ENCODE data around the gene SUN5.
"Not testable (repeated sequence)": the region's sequence is repeated elsewhere in the genome, so short reads cannot be mapped to it uniquely, and the experiment has no call there.

SUN5 gene, protein sequence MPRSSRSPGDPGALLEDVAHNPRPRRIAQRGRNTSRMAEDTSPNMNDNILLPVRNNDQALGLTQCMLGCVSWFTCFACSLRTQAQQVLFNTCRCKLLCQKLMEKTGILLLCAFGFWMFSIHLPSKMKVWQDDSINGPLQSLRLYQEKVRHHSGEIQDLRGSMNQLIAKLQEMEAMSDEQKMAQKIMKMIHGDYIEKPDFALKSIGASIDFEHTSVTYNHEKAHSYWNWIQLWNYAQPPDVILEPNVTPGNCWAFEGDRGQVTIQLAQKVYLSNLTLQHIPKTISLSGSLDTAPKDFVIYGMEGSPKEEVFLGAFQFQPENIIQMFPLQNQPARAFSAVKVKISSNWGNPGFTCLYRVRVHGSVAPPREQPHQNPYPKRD

DNA sequence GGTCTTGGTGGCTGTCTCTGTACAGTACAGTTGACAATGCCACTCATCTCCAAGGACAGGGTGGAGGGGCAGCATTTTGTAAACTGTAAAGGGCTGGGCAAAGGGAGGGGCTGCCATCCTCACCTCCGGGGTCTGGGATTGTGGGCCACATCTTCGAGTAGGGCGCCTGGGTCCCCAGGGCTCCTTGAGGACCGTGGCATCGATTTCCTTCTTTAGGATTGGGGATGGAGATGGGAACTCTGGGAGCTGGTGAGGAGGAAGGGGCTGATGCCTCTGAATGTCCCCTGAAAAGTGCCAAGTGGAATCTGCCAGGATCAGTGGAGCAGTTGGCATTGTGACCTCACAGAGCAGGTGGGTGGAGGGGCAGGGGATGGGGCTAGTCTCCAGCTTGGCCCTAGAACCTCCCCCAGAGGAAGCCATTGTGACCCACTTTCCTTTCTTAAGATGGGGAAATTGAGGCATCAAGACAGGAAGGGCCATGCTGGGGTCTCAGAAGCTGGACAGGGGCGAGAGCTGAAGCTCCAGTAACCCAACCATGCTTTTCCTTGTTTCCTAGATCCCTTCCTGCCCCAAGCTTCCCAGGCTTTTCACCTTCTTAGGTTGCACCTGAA, at the start of gene SUN5:
SUN5 (minus strand) TSS at position 293 of the 611 bp plus-strand sequence; CDS start at position 200, 93 bp downstream.
- no peak for DNase-seq (ENCODE audit: low read depth in 4 of 4, low spot score in 1 of 4)

DNA sequence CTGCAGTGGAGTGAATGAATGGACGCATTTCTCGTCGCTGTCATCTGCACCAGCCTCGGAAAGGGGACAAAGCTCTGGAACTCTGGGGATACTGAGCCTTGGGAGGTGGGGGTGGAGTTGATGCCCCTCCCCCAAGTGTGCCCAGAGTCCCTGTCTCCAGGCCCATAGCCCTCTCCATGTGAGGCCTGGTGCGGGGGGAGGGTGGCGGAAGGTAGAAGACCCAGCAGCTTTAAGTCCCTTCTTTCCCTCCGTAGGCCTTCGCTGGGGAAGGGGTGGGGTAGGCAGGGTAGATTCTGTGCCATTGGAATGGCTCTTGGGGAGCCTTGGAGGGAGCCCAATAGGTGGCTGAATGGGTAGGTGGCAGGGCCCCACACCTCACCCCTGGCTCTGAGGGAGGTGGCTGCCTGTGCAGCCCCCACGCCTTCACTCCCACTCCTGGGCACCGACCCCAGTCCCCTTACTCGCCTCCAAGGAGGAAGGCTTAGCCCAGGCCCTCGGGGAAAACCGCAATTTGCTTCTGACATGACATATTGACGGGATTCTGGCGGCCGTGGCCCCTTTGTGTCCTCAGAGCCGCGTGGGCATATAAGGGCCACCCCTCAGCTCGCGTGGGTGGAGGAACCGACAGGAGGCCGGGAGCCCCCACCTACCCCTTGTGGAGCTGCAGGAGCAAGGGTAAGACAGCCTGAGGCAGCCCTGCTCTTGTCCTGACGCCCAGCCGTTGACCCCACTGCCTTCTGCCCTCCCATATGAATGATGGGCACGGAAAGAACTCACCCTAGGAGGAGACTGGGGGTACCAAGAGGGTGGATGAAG, 49.3 kb upstream of the SUN5 start, which contains the start of gene BPIFB3:
BPIFB3 (plus strand) TSS at position 613 of the 816 bp plus-strand sequence. CDS start 1,533 bp downstream, outside the sequence.
- no peak for DNase-seq (ENCODE audit: low read depth in 4 of 4, low spot score in 1 of 4)

DNA sequence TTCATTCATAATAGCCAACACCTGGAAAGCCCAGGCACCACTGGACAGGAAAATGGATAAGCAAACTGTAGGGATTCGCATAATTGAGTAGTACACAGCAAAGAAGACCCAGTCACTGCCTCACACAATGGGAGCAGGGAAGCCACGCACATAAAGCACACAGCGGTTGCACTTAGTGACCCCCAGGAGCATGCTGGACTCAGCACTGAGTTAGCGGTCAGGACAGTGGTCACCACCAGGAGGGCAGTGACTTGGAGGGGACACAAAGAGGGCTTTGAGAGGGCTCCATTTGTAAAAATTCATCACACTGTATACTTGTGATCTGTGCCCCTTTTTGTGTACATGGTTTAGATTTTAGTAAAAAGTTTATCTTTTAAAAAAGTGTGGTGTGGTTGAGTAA, 47.1 kb upstream of the SUN5 start:
- no peak for DNase-seq (ENCODE audit: low read depth in 4 of 4, low spot score in 1 of 4)

DNA sequence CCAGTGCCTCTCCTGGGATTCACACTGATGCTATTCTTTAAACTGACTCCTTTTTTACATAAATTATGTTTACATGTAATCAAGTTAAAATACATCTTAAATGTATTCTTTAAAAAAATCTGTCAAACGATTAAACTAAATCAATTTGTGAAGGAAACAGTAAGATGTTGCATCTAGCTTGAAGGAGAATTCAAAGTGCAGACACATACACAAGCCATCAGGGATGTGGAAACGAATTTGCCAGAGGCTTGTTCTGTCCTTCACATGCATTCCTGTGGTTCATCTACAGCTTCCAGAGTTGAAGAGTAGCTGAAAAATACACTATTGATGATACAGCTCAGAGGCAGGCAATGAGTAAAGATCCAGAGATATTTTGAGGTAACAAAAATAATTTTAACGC, 42.2 kb upstream of the SUN5 start:
- DNase-seq (ENCODE audit: low read depth in 4 of 4, low spot score in 1 of 4): no peak

DNA sequence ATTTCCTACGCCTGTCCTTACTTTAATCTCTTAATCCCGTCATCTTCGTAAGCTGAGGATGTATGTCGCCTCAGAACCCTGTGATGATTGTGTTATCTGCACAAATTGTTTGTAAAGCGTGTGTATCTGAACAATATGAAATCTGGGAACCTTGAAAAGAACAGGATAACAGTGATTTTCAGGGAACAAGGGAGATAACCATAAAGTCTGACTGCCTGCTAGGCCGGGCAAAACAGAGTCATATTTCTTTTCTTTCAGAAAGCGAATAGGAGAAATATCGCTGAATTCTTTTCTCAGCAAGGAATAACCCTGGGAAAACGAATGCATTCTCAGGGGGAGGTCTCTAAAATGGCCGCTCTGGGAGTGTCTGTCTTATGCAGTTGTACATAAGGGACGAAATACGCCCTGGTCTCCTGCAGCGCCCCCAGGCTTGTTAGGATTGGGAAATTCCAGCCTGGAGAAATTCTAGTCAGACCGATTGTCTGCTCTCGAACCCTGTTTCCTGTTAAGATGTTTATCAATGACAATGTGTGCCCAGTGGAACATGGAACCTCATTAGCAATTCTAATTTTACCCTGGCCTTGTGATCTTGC, 41.0 kb upstream of the SUN5 start:
- not testable (repeated sequence) for DNase-seq (ENCODE audit: low read depth in 4 of 4, low spot score in 1 of 4)

DNA sequence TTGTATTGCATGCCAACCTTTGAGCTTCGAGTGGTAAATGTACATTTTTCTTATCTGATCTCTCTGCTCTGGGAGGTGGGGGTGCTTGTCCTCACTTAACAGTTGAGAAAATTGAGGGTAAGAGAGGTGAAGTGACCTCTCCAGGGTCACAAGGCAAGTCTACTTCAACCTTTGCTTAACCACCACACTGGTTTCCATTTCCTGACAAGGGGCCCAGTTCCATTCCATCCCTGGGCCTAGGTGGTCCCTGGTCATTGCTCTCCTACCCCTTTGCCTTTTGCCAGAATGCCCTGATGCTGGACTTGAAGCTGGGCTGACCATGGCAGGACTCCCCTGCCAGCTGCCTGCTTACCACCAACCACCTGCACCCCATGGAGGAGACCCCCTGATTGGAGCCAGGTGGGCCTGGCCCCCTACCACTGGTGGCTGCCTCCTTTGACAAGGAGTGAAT, 39.5 kb upstream of the SUN5 start:
- no peak for DNase-seq (ENCODE audit: low read depth in 4 of 4, low spot score in 1 of 4)

DNA sequence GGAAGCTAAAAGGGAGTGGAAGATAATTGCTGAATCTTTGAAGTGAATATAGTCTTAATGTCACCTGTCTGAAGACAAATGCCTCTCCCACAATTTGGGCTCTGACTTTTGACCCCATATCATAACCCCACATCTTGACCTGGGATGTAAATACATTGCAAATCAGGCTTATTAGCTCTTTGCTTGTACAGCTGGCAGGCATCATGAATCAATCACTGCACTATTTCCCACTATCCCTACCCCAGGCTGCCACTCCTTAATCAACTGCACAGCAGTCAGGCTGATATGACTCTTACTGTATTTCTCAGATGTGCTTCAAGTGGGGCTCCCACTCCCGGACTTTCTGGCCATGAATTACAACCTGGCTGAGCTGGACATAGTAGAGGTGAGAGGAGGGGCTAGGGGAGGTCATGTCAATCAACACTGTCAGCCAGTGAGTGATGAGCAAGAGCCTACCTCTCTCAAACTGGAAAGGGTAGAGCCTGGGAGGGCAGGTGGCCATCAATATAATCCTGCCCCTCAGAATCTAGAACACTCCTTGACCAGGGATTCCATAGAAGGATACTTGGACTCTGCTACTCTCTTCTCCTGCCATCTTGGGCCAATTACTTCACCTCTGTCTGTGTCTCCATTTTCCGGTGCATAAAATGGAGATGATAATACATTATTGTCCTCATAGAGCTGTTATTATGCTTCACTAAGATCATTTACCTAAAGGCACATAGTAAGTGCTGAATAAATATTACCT, 38.9 kb upstream of the SUN5 start:
- no peak for DNase-seq (ENCODE audit: low read depth in 4 of 4, low spot score in 1 of 4)

DNA sequence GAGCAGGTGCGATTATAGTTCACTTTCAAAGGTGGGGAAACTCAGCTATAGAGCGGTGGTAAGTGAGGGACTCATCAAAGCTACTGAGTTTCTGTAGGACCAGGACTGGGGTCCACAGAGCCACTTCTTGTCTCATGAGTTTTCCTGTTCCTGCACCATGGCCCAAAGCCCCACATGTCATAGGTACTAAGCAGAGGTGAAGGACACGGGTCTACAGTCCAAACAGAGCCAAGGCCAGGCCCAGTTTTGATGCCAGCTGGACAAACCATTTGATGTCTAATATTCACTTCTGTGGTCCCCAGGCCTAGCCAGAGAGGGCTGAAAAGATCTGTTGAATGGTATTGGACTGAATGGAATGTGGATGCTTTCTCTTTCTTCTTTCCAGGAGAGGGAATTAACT, 38.2 kb upstream of the SUN5 start:
- no peak for DNase-seq (ENCODE audit: low read depth in 4 of 4, low spot score in 1 of 4)

DNA sequence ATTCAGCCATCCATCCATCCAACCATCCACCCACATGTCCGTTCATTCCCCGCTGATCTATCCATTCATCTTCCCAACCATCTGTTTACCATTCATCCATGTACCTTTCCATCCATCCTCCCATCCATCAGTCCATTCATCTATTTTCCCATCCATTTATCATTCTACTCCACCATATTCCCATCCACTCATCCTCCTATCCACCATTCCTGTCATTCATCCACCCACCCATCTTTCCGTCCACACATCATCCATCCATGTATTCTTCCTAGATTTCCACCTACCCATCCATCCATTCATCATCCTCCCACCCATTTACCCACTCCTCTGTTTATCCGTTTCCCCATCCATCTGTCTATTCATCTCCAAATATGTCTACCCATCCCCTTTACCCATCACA, 34.0 kb upstream of the SUN5 start:
- no peak for DNase-seq (ENCODE audit: low read depth in 4 of 4, low spot score in 1 of 4)

DNA sequence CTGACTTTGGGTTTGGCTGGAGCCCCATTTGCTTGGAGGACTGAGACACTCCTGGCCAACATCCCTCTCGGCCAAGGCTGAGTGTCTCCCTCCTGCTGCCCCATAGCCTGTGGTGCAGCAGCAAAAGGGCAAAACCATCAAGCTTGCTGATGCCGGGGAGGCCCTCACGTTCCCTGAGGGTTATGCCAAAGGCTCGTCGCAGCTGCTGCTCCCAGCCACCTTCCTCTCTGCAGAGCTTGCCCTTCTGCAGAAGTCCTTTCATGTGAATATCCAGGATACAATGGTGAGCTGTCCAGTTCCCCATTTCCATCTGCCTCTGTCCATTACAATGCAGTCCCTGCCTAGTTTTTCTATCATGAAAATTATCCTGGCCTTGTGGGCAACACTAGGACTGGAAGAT, 33.2 kb upstream of the SUN5 start:
- no peak for DNase-seq (ENCODE audit: low read depth in 4 of 4, low spot score in 1 of 4)

DNA sequence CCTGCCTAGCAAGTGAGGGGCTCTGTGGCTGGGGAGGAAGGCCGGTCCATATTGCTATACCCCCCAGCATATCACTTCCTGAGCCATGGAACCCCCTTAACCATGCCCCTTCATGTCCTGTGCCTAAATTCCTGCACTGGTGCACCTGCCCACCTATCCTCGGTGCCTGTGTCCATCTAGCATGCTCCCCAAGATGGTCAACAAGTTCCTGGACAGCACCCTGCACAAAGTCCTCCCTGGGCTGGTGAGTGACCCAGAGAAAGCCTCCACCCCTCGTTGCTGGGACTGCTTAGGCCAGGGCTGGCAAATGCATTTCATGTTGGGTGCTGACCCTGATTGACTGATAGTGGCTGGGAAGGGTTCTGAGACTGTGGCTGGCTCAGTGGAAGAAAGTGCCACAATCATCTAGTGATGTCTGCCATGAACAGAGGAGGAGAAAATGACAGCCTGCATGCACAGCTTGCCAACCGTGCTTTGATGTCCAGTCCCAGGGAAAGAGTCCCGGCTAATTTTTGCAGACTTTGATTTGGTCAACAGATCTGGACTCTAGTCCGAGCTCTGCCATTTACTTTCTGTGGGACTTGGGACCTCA, 30.8 kb upstream of the SUN5 start:
- DNase-seq (ENCODE audit: low read depth in 4 of 4, low spot score in 1 of 4): no peak

DNA sequence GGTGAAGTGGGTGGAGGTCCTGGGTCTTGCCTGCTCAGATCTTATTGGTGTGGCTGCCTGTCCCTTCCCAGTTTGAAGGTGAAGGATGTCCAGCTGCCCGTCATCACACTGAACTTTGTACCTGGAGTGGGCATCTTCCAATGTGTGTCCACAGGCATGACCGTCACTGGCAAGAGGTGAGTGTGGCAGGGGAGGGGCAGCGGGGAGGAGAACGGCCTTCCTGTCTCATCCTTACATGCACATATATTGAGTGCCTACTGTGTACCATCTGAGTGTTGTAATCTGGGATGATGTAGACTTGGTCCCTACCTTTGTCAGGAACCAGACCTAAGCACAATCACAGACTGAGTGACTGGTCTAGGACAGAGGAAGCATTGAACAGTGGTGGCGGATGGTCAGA, 29.9 kb upstream of the SUN5 start:
- DNase-seq (ENCODE audit: low read depth in 4 of 4, low spot score in 1 of 4): no peak

DNA sequence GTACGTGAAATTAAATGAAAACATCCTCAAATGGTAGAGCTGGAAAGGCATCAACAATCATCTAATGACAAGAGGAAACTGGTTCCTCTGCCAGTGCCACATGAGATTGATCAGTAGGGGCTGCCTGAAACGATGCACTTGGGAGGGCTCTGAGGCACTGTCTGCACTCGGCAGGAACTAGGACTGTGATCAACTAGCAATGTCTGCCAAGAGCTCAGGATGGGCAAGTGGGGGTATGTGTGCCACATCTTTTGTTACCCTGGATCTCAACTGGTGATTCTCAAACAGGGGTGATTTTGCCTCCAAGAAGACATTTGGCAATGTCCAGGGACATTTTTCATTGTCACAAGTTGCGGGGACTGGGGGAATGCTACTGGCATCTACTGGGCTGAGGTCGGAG, 29.1 kb upstream of the SUN5 start:
- DNase-seq (ENCODE audit: low read depth in 4 of 4, low spot score in 1 of 4): no peak

DNA sequence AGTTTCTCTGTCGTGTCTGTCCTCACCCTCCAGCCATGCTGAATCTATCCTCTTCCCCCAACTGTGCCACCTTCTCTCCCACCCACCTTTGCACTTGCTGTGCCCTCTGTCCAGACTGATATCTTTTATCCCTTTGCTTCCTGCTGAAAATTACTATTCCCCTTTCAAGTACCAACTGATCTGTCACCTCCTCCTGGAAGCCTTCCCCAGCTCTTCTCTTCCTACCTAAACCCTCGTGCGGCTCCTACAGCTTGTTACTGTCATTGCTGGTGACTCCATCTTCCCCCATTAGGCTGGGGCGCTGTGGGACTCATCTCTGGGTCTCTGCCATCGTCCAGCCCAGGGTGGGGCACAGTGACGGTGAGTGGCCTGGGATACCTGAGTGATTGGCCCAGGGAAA, 28.3 kb upstream of the SUN5 start:
- DNase-seq (ENCODE audit: low read depth in 4 of 4, low spot score in 1 of 4): no peak

DNA sequence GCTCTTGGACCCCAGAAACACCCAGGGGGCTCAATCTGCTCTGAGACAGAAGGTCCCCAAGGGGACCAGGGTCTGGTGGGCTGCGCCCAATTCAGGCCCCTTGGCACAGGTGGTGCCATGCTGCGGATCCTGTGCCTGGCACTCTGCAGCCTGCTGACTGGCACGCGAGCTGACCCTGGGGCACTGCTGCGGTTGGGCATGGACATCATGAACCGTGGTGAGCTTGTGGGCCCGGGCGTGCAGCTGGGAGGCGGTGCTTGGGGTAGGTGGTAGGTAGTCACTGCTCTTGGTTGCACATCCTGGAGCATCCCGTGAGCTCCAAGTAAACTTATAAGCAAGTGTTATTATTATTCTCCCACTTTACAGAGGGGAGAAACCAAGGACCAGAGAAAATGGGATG, 27.3 kb upstream of the SUN5 start, which contains the start of gene BPIFB6:
BPIFB6 (plus strand) TSS at position 118 of the 400 bp plus-strand sequence; CDS start at position 118, 0 bp downstream.
- no peak for DNase-seq (ENCODE audit: low read depth in 4 of 4, low spot score in 1 of 4)

DNA sequence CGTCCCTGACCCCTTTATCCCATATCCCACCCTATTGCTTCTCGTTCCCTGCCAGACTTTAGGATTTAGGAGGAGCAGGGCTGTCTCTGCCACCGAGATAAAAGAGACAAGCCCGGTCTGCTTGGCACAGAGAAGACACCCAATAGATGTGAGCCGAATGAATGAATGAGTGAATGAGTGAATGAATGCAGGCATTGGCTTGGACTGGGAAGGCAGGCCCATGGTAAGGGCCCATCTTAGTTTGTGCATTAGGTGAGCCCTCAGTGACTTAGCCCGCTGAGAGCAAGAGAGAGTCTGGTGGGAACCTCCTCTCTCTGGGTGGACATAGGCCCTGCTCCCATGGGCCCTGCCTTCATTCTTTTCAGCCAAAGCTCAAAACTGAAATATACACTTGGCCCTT, 26.3 kb upstream of the SUN5 start:
- DNase-seq (ENCODE audit: low read depth in 4 of 4, low spot score in 1 of 4): no peak

DNA sequence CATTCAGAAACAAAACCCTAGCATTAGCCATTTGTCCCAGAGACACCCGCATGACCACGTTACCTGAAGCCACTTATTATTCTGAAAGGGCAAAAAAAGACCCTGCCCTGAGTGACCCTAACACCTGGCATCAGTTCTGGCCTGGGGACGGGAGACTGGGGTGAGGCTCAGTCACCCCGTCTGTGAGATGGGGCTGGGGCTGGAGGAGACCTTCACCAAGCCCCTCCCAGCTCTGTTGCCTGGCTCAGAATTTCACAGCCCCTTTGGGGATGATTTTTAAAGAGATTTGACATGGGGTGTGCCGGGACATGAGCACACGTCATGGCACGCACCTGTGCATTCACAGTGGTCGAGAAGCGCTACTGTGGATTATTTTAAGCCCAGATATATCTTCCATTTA, 25.8 kb upstream of the SUN5 start:
- no peak for DNase-seq (ENCODE audit: low read depth in 4 of 4, low spot score in 1 of 4)

DNA sequence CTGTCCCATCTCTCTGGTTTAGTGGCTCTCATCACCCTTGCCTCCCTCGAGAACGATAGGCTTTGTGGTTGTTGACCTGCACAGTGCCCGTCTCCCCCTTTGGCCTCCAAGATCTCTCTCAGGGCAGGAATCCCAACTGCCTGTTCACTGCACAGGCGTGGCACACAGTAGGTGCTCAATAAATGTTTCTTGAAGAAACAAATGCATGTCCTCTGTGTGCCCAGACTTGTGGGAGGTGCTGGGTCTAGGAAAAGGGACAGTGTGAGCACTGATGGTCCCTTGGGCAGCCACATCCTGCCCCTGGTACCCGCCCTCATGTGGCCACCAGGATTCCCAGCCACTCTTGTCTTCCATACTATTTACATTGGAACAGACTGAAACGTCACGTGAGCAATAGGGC, 24.6 kb upstream of the SUN5 start:
- DNase-seq (ENCODE audit: low read depth in 4 of 4, low spot score in 1 of 4): no peak

DNA sequence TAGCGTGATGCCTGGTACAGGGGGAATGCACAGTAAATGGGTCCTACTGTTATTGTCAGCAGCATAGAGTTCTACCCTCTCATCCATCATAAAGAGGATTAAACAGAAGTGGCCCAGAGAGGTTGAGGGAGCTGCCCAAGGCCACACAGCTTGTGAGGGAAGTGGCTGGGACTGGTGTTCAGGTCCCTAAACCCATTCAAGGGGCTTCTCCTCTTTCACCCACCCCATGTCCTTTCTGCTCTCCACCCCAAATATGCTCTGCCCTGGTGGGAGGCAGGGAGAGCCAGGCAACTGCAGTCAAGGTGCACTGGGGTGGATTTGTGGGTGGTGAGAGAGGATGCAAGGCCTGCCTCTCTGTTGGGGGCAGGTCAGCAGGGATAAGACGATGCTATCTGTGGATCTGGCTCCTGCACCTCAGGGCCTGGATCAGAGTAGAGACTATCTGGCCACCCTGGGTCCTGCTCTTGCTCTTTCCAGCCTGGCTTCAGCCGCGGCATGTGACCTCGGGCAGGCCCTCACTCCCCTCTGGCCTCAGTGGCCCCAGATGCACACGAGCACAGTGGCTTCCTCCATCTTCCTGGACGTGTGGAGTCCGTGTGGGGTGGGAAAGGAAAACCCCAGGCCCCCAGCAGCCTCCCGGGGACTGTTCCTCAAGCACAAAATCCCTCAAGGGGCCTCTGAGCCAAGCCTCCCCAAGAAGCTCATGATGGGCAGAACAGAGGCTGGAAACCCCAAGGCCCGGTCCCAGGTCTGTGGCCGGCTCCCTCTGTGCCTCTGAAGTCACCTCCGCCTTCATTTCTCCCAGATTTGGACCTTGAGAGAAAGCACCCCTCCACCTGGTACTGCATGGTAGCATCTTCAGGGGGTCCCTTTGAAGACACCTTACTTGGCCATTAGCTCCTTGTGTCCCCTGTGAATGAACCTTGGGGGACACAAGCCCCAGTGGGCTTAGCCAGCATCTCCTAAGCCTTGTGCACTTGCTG, 23.8 kb upstream of the SUN5 start:
- no peak for DNase-seq (ENCODE audit: low read depth in 4 of 4, low spot score in 1 of 4)
